ENCODE data around the gene TMEM59. TPM values are rescaled to one million over a fixed set of nuclear protein-coding genes. Genes with fewer than 3 reads are reported as not detected.
"Not testable (repeated sequence)": the region's sequence is repeated elsewhere in the genome, so short reads cannot be mapped to it uniquely, and the experiment has no call there.

TMEM59 gene
- total RNA-seq, 1 experiment from 2014 or later: 177 TPM

DNA sequence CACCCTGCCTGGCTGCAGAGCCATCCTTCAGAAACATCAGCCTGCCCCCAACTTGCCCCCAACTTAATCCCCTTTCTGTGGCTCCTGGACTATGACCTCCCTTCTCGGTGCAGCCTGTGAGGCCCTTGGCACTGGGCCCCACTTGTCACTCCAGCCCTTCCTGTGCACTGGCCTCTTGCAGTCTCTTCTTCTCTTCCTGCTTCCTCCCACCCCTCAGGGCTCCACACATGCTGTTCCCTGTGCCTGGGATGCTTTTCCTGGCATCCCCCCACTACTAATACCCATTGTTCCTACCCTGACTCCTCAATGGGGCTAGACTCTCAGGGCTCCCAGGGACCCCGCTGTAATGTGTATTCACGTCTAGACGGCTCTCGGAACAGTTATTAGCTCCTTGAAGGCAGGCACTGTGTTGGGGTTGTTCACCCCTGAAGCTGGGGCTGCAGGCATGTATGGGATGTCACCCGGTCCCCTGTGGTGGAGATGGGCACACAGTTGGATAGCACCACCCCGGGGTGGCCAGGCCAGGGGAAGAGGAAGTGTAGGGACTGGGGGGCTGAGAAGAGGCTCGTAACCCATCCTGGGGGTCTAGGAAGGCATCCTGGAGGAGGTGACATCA, 39.5 kb downstream of the TMEM59 start:
- no peak for DNase-seq (ENCODE audit: low read depth)

- DNase-seq (ENCODE audit: low read depth): no peak
Observed at GRCh38 chr1:54012863-54013262, 40.1 kb downstream of the TMEM59 start.

- DNase-seq (ENCODE audit: low read depth): no peak
Observed at GRCh38 chr1:54012008-54012325, 41.0 kb downstream of the TMEM59 start.

DNA sequence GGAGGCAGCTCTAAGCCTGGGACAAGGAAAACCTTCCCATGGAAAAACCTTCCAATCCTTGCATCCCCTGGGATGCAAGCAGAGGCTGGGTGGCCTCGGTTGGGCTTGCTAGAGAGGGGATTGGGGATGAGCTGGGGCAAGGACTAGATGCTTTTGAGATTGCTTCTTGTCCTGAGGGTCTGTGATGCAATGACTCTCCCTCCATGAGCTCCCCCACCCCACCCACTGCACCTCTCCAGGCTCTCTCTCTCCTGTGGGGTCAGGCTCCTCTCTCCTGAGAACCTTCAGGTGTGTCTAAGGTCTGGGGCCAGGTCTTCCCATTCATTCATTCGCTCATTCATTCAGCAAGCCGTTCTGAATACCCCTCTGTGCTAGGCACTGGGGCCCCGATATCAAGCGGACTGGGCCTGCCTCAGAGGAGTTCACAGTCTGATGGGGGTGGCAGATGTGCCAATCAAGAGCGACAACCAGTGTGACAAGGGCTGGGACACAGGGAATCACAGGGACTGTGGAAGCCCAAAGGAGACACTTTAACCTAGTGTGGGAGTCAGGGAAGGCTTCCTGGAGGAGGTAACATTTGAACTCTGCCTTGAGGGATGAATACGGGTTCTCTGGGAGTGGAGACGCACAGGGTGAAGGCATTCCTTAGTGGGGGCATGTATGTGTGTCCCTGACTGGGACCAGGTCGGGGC, 41.5 kb downstream of the TMEM59 start:
- DNase-seq (ENCODE audit: low read depth): no peak

DNA sequence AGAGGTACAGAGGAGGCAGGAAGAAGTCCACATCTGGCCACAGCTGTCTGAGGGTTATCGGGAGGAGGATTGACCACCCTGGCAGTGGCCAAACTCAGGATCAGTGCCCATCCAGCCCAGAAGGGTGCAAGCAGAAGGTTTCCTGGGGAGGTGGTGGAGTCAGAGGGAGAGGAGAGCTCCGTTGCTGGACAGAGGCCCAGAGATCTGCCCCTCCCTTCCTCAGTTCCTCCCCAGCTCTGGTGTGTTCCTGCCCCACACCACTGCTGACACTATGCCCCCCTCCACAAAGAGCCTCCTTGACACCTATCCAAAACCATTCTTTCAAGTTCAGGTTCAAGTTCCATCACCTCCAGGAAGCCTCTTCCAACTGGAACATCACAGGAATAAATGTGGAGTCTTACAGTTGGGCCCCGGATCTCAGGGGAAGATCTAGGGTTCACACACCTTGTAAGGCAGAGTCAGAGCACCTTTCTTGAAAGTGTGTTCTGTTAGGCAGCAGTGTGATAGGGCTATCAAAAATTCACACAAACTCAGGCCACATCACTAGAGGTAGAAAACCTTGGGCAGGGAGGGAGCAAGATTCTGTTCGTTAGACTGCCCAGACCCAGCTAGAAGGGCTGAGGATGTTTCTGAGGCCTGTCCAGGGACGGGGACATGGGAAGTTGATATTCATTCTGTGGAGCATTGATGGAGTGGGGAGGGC, 42.4 kb downstream of the TMEM59 start:
- no peak for DNase-seq (ENCODE audit: low read depth)

DNA sequence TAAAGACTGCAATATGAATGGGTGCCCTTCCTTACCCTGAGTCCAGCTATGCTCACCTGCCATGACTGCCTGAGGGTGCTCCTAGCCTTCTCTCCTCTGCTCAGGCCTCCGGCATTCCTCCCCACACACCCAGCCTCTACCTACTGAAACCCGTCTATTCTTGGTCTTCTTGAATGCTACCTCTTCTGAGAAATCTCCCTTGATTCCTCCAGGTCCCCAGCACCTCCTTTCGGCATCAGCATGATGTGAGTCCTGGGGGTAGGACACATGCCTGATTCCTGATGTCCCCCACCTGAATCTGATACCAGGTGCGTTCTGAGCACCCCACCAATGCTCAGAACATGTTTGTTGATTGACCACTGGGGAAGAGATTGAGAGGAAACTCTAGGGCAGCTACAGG, 43.6 kb downstream of the TMEM59 start:
- DNase-seq (ENCODE audit: low read depth): no peak

GRCh38 chr1:54008876-54009275, 44.1 kb downstream of the TMEM59 start:
- DNase-seq (ENCODE audit: low read depth): no peak

DNA sequence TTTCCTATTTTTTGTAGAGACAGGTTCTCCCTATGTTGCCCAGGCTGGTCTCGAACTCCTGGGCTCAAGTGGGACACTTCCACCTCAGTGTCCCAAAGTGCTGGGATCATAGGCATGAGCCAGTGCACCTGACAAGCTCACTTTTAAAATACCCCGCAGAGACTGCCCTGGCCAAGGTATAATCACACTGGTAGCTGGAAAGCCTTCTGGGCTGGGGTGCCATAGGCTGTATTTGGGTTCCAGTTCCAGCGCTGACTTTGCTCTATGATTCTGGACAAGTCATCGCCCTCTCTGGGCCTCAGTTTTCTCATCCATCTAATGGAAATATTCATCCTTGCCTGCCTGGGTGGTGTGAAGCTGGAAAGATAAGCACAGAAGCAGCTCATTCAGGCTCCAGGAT, 45.4 kb downstream of the TMEM59 start:
- no peak for DNase-seq (ENCODE audit: low read depth)

DNA sequence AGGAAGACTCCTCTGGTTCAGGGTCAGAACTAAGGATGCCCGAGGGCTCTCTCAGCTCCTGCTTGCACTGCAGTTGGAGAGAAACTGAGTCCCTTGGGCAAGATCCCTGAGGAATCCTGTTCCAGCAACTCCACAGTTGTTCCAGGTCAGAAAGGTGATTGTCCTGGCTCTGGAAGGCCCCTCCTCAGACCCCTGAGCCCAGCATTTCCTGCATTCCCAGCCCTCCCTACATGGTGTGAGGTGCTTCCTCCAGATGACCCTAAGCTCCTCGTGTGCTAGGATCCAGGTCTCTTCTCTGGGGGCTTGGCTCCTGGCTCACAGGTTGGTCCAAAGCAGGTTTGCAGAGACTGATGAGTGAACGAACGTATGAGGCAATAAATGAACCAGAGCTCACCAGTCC, 46.5 kb downstream of the TMEM59 start:
- DNase-seq (ENCODE audit: low read depth): no peak

DNA sequence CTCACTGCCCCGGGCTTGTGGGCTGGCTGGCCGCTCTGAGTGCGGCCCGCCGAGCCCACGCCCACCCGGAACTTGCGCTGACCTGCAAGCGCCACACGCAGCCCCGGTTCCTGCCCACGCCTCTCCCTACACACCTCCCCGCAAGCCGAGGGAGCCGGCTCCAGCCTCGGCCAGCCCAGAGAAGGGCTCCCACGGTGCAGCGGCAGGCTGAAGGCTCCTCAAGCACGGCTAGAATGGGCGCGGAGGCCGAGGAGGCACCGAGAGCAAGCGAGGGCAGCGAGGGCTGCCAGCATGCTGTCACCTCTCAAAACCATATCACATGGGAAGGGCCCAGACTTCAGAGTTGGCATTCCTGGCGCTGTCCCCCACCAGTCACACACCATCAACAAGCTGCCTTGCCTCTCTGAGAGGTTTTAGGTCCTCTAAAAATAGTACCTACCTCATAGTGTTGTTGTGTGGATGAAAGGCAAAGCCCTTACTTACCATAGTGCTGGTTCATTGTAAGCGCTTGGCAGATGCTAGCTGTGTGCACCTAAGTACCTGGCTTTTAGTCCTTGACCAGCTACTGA, 48.4 kb downstream of the TMEM59 start:
- DNase-seq (ENCODE audit: low read depth): no peak

GRCh38 chr1:54003750-54004480, 49.1 kb downstream of the TMEM59 start:
- DNase-seq (ENCODE audit: low read depth): not testable (repeated sequence)

DNA sequence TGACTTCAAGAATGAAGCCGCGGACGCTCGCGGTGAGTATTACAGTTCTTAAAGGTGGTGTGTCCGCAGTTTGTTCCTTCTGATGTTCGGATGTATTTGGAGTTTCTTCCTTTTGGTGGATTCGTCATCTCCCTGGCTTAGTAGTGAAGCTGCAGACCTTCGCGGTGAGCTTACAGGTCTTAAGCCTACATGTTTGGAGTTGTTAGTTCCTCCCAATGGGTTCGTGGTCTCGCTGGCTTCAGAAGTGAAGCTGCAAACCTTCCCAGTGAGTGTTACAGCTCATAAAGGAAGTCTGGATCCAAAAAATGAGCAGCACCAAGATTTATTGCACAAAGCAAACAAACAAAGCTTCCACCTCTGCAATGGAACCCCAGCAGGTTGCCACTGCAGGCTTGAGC, 49.8 kb downstream of the TMEM59 start:
- DNase-seq (ENCODE audit: low read depth): no peak

GRCh38 chr1:54002544-54003248, 50.3 kb downstream of the TMEM59 start:
- no peak for DNase-seq (ENCODE audit: low read depth)

DNA sequence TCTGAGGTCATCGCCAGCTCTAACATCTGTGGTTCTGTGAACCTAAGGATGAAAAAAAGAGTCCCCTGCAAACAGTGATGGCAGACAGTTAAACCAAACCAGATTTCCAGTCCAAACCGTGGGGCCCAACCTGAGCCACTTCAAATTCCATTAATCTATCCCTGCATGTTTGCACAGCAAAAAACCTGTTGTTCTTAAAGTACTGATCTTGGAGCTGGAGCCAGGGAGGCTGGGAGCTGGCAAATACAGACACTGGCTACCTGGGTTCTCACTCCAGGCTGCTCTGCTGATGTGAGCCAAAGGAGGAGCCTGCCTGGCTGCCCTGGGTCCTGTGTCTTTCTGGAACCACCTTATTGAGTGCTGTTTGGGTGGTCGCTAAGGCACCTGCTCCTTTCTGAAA, 51.4 kb downstream of the TMEM59 start:
- DNase-seq (ENCODE audit: low read depth): no peak

DNA sequence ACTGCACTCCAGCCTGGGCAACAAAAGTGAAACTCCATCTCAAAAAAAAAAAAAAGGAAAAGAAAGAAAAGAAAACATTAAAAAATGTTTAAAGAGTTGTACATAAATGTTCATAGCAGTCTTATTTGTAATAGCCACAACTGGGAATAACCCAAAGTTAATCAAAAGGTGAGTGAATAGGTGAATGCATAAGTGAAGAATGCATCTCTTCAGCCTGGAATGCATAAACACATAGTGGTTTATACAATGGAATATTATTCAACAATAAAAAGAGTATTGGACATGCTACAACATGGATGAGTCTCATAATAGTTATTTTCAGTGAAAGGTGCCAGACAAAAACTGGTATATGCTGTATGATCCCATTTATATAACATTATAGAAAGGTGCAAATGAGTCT, 53.1 kb downstream of the TMEM59 start:
- no peak for DNase-seq (ENCODE audit: low read depth)

DNA sequence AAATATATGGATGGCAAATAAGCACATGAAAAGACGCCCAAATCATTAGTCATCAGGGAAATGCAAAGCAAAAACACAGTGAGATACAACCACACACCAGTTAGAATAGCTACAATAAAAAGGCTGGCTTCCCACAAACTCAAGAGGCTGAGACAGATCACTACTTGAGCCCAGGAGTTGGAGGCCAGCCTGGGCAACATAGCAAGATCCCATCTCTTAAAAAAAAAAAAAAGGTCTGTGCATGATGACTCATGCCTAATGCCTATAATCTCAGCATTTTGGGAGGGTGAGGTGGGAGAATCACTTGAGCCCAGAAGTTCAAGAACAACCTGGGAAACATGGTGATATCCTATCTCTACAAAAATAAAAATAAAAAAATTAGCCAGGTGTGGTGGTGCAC, 54.8 kb downstream of the TMEM59 start:
- DNase-seq (ENCODE audit: low read depth): no peak

DNA sequence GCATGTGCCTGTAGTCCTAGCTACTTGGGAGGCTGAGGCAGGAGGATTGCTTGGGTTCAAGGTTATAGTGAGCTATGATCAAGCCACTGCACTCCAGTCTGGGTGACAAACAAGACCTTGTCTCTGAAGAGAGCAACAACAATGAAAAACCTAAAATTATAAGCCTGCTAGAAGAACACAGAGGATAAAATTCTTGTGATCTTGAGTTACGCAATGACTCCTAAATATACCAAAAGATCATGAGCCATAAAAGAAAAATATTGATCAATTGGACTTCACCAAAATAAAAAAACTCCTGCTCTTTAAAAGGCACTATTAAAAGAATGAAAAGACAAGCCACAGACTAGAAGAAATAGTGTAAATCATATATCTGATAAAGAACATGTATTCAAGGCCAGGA, 57.3 kb downstream of the TMEM59 start:
- DNase-seq (ENCODE audit: low read depth): no peak

DNA sequence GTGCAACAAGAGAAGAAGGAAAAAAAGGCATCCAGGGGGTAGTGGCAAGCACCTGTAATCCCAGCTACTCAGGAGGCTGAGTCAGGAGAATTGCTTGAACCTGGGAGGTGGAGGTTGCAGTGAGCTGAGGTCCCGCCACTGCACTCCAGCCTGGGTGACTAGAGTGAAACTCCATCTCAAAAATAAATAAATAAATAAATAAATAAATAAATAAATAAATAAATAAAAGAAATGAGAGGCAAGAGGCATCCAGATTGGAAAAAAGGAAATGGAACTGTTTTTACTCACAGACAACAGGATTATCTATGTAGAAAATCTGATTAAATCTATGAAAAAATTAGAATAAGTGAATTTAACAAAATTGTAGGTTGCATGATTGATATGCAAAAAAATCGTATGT, 58.5 kb downstream of the TMEM59 start:
- not testable (repeated sequence) for DNase-seq (ENCODE audit: low read depth)

- DNase-seq (ENCODE audit: low read depth): no peak
Observed at GRCh38 chr1:53992085-53992874, 60.7 kb downstream of the TMEM59 start.

DNA sequence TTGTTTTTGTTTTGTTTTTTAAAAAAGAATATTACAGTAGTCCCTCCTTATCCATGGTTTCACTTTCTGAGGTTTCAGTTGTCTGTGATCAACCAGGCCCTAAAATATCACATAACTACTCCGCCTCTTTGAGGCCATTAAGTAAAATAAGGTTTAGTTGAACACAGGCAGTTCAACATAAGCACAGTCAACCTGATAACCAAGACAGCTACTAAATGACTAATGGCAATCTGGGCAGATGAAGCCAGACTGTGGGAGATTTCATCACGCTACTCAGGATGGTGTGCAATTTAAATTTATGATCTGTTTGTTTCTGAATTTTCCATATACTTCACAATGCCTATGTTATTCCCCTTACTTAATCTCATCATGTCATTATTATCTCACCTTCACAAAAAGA, 65.1 kb downstream of the TMEM59 start:
- no peak for DNase-seq (ENCODE audit: low read depth)

DNA sequence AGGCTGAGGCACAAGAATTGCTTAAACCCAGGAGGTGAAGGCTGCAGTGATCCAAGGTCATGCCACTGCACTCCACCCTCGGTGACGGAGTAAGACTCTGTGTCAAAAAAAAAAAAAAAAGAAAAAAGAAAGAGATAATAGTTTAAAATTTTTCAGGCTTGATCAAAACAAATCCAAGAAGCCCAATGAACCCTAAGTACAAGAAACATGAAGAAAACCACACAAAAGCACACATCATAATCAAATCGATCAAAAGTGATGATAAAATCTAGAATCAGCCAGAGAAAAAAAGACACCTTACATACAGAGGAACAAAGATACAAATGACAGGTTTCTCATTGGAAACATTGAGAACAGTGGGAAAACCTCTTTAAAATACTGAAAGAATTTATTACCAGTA, 66.5 kb downstream of the TMEM59 start:
- DNase-seq (ENCODE audit: low read depth): no peak
